Kasumi-1 (cell line): ENCODE measurements around the gene FLNA.
"Not testable (repeated sequence)": the region's sequence is repeated elsewhere in the genome, so short reads cannot be mapped to it uniquely, and the experiment has no call there.

Source experiments
- DNase-seq, 2 experiments: peaks; one replicate each; lab custom pipeline; 2025; lab: John Stamatoyannopoulos, UW

FLNA gene

GRCh38 chrX:154360155-154360713 is 14.2 kb downstream of the FLNA start:
- DNase-seq = no peak

- no peak for DNase-seq
Observed at GRCh38 chrX:154359362-154360154, 14.9 kb downstream of the FLNA start.

GRCh38 chrX:154358829-154359228 is 15.6 kb downstream of the FLNA start:
- no peak for DNase-seq

- DNase-seq = no peak
Observed at GRCh38 chrX:154358011-154358410, 16.4 kb downstream of the FLNA start.

DNA sequence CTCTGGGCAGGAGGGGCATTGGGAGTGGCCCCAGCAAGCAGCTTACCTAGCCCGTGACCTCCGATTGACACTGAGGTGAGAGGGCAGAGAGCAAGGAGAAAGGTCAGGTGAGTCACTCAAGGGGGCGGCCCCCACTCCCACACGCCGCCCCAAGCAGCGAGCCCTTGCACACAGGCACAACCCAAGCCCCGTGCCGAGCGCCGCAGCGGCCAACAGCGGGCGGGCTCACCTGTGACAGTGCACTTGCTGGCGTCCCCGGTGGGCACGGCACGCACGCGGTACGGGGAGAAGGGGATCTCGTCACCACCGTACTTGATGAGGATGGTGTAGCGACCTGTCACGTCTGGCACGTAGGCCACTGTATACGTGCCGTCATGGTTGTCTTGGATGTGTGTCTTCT is 17.2 kb downstream of the FLNA start:
- no peak for DNase-seq

- no peak for DNase-seq
Observed at GRCh38 chrX:154356596-154356995, 17.8 kb downstream of the FLNA start.

GRCh38 chrX:154355776-154356140 is 18.7 kb downstream of the FLNA start:
- no peak for DNase-seq

GRCh38 chrX:154355094-154355775 is 19.2 kb downstream of the FLNA start:
- DNase-seq = no peak

- no peak for DNase-seq
Observed at GRCh38 chrX:154354516-154354915, 19.9 kb downstream of the FLNA start.

DNA sequence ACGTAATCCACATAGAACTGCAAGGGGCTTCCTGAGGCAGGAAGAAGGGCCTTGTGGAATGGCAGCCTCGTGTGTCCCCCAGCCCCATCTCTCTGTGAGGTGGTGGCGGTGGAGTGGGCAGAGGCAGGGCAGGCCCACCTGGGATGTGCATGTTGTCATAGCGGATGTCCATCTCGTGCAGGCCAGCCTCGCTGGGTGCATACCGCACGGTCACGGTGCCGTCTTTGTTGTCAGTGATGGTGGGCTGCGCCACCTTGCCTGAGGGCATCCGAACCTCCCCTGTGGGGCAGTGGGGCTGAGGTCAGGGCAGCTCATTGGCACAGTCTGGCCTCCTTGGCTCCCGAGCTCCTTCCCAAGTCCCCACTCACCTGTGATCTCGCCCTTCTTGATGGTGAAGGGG is 20.4 kb downstream of the FLNA start:
- no peak for DNase-seq

DNA sequence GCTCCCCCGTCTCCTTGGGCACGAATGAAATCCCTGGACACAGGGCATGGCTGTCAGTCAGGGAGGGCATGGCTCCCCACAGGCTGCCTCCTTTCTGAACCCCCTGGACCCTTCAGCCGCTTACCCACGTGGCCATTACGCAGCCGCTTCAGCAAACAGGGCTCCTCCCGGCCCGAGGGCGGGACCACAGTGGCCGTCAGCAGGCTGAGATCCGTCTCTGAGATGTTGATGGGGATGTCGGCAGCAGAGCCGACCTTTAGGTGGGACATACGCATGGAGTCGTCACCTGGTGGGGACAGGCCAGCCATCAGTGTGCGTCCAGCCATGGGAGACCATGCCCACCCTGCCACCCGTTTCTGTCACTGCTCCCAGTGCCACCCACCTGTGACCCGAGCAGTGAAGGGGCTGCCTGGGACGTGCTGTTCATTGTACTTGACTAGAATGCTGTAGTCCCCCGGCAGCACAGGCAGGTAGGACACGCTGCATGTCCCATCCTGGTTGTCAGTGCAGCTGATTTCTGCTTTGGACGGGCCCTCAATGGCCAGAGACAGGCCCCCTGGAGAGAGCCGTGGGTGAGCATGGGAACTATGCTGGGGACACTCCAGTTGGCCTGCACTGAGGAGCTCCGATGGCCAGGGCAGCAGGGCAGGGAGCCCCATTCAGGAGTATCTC is 21.1 kb downstream of the FLNA start:
- no peak for DNase-seq

- no peak for DNase-seq
Observed at GRCh38 chrX:154352466-154352865, 22.0 kb downstream of the FLNA start.

DNA sequence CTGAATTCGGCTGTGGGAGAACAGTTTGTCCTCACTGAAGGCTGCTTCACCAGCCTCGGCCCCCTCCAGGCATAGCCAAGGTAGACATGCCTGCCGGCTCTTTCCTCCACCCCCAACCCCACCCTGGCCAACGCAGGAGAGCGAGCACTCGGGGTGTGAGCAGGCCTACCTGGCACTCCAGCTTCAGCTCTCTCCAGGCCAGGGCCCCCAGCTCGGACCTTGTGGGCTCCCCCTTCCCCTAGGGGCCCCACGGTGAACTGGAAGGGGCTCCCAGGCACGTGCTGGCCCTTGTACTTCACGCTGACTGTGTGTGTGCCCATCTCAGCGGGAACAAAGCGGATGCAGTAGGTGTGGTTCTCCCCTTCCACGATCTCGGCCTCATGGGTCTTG is 22.4 kb downstream of the FLNA start:
- DNase-seq = no peak

DNA sequence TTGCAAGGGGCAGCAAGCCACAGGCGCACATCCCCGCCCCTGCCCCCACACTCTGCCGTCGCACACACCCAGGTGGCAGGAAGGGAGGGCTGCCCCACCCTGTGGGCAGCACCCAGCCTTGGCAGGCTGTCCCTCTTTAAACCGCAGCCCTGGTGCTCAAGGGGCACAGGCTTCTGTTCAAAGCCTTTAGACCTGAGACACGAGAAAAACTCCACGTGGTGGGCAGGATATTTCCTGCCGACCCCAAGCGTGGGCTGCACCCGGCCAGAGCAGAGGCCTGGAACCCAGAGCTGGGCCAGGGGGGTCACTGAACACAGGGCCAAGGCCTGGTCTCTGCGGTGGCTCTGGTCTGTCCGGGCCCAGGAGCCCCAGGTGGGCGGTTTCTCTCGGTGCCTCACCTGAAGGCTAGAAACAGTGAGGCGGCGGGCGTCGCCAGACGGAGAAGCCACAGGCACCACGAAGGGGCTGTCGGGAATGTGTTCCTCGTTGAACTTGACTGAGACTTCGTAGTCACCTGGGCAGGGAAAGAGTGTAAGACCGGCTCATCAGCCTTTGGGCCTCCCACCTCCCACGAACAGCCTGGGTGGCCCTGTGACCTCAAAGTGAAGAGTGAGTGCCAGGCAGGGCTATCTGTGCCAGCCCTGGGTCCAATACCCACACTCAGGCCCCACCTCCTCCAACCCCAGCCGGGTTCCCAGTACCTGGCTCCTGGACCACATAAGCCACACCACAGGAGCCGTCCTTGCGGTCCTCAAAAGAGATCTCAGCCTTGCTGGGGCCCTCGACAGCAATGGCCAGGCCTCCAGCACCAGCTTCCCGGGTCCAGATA is 23.0 kb downstream of the FLNA start:
- no peak for DNase-seq

DNA sequence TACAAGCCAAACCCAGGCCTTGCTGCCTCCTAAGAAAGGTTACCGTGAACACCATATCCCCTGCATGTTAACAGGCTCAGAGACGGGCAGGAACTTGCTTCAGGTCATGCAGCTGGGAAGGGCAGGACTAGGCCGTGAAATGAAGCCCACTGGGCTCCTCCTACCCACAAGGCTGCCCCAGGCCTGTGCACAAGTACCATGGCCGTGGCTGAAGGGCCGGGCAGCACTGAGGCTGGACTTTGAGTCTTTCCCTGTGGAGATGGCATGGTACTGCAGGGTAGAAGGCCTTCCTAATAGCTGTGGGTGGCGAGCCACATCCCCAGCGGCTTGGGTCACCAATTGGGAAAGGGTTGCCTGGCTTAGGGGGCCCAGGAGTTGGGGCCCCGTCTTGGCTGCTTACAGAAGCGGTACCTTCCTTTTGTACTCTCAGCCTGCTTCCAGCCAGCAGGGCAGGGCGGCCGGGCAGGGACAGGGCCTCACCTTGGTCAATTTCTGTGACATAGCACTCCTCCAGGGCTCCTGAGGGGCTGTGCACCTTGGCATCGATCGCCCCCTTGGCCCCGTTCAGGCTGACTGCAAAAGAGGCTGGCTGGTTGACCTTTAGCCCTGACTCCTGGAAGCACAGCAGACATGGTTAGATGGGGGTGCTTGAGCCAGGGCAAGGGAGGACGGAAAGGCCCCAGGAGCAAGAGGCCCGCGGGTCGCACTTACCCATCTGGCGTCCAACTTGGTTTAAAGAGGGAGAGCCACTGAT is 23.8 kb downstream of the FLNA start:
- DNase-seq = no peak

- no peak for DNase-seq
Observed at GRCh38 chrX:154349979-154350378, 24.5 kb downstream of the FLNA start.

DNA sequence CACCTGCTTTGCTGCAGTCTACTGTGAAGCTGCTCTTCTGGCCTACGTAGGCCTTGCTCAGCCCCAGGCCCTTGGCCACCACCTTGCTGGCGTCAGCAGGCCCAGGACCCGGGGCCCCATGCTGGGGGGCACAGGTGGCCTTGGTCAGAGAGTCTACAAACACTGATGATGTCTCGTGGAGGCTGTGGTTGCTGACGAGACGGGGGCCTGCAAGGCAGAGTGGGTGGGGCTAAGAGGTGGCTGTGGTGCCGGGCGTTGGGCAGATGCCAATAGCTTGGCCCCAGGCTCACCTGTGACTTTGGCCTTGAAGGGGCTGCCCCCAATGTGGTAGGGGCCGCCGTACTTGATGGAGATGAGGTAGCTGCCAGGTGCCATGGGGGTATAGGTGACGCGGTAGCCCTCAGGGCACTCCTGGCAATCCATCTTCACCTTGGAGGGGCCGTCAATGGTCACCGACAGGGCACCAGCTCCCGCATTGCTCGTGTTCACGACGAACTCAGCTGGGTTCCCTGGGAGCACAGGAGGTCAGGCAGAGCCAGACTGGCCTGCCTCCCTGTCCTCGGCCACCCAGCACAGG is 25.0 kb downstream of the FLNA start:
- DNase-seq = no peak

DNA sequence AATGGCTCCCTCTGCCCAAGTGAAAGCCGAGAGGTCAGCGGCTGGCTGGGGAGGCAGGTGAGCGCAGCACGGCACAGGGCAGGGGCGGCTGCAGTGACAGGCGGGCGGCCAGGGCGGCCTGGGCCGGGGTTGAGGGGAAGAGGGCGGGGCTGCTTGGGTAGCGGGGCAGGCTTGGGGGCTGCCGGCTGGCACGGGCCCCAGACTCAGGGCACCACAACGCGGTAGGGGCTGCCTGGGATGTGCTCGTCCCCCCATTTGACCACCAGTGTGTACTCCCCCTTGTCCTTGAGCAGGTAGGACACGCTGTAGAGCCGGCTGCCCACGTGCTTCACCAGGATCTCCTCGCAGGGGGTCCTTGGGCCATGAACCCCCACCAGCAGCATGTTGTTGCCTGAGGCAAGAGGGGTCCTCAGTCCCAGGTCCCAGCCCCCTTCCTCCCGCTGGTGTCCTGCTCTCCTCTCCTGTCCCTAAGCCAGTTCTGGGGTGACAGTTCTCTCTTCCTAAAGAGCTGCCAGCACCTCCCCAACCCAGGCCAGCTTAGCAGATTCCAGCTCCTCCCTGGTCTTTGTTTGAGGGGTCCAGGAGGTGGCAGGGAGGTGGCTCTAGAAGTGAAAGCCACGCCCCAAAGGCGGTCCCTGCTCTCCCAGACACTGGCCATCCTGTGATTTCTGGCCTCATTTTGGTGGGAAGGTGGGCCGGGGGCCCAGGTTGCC is 25.6 kb downstream of the FLNA start:
- no peak for DNase-seq

GRCh38 chrX:154348114-154348531 is 26.3 kb downstream of the FLNA start:
- DNase-seq = no peak

DNA sequence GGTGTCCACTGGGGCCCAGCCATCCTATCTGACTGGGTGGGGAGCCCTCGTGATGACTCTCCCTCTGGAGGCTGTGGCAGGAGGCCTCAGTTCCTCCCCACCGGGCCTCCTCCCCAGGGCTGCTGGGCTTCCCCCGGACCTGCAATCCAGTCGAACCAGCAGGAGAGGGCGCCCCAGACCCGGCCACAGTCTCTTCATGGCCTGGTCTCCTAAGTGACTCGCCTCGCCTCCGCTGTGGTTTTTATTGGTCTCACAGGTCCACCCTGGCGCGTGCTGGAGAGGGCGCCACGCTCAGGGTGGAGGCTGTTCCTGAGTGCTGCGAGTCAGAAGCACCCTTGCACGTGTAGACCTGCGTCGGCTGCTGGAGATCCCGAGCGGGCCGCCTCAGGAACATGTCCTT is 30.8 kb downstream of the FLNA start:
- not testable (repeated sequence) for DNase-seq
